GM12874 (cell line): ENCODE results near the gene E2F2.

Source experiments
- CTCF ChIP-seq: IDR thresholded peaks from 2 replicates; pipeline ENCODE4 v1.5.1; 2011; ENCODE audit warnings: low read depth, mild to moderate bottlenecking, control low read depth, low read length, moderate library complexity; ENCODE audit not compliant: insufficient read depth

Gene E2F2

DNA sequence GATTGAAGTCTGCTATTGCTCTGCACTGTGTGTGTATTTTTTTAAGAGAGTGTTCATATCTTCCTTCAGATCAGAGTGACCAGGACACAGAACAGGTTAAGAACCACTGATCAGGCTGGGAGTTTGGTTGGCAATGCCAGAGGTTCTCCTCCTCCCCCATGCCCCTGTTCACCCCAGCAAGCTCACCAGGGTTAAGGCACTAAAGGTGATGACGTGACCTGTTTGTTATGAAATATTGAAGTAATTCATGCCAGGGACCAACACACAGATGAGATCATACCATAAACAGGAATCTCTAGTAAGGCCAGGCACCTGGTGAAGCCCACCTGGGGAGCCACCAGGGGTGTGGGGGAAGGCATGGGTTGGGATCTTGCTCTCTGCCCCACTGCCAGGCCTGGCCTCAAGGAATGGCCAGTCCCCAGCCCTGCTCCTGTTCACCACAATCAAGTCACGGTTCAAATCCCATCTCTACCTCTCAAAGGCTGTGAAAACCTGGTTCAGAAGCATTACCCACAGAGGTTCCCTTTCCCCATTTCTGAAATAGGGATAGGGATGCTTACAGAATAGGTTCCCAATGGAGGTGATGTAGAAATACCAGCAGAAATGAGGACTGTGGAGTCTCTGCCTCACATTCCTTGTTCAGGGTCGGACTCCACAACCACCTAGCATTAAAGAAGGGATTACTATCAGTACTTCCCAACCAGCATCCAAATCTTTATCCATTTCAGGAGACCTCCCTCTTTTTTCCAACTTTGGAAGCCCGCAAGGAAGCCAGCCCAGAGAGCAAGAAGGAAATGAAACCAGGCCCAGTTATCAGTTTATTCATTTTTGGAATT, 25.8 kb upstream of the E2F2 start:
- TF ChIP-seq CTCF = no peak

- TF ChIP-seq CTCF = no peak
Measured at GRCh38 chr1:23555986-23556634, 25.1 kb upstream of the E2F2 start.

DNA sequence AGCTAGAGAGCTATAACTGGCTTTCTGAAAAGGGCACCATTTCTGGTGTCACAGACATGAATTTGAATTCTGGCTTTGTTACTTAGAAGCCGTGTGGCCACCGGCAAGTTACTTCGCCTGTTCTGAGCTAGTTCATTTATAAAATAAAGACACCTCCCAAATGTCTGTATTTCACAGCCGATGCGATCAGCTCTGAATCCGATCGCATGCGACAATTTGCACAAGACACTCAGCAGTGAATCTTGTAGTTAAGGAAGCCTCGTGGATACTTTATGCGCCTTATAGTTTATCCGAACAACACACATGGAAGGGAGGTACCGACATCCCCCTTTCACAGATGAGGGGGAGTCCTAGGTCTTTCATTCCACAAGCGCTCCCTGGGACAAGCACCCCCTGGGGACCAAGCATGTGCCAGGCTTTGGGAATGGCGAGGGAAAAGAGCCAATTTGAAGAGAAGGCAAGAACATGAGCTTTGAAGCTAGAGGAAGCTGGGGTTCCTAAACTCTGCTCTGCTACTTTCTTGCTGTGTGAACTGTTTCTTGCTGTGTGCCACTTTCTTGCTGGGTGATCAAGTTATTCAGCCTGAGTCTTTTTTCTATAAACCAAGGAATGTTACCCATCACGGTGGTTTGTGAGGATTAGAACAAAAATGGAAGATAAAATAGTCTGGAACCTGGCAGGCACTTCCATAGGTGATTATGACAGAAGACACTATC, 24.4 kb upstream of the E2F2 start:
- no peak for TF ChIP-seq CTCF

DNA sequence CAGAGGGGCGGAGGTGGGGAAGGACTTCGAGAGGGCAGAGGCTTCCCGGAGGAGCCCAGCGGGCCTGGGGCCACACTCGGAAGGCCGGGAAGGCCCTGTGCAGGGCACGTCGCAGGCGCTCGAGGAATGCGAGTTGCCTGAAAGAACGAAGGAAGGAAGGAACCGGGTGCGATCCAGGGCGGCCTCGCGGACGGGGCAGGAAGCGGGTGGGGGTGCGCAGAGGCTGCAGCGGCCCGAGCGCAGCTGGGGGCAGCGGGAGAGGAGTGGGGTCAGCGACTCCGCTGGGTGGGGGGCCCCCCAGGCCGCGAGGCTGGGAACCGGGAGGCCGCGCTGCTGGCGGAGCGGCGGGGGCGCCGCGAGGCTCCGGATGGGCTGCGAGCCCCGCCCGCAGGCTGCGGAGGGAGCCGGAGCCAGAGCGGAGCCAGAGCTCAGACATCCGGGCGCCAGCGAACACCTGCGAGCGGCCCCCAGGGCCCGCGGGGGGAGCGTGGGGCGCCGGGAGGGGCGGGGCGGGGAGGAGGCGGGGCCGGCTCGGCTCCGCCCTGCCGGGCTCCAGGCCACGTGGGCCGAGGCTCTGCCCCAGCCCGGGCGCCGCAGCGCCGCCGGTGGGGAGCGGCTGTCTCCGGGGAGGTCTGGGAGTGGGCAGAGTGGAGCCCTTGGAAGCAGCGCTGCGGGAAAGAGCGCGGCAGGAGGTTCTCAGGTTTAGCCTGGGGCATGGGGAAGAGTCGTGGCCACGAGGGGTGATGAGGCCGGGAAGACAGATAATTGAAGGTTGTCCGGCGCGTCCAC, 23.6 kb upstream of the E2F2 start:
- peak; percentile 50 for TF ChIP-seq CTCF

GRCh38 chr1:23554127-23554480, 23.1 kb upstream of the E2F2 start:
- TF ChIP-seq CTCF = no peak

DNA sequence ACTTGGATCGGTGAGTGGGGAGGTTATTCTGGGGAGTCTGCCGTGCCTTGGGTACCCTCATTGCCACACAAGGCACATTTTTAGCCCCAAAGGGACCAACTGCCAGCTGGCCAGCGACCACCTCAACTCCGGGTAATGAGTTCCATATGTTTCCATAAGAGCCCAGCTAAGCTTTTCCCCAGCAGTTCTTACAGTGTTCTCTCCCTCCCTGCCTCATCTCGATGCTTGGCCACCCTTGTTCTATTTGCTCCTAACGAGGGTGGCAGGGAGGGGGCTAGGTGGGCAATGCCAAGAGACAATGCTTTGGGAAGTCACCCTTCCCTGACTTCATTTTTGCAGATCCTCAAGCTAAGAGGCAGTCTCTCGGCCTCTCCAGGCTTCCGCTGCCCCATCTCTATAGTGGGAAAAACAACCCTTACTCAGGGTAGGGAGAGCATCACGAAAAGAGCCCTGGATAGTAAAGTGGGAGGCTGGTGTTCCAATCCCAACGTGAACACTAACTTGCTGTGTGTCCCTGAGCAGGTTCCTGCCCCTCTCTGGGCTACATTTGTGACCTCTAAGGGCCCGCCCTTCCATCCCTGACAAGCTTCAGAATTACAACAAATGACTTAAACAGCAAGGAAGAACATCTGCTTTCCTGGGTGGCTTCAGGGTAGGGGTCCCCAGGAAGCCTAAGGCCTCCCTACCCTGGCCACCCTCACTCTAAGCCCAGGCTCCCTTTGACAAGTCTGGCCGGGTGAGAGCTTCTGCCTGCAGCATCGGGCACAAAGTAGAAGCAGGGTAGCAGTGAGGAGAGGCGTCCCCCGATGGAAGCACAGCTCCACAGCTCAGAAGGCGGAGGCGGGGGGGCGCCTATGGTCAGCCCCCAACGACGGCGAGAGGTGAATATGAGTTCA, 22.4 kb upstream of the E2F2 start:
- no peak for TF ChIP-seq CTCF
